H1 (cell line): ENCODE measurements around the gene SH3BGRL3. TPM values are rescaled to one million over a fixed set of nuclear protein-coding genes. Genes with fewer than 3 reads are reported as not detected.

Source experiments
- CTCF ChIA-PET: fragments of 300-600 bp; sonication (Branson Sonifier 250); formaldehyde crosslinking; loops from one replicate; lab custom pipeline; 2021; ENCODE audit not compliant: partially characterized antibody; lab: Charles Lee
- POLR2A ChIA-PET: fragments of 300-600 bp; sonication (Branson Sonifier 250); formaldehyde crosslinking; loops from one replicate; lab custom pipeline; 2021; ENCODE audit warnings: inconsistent platforms; ENCODE audit not compliant: partially characterized antibody; lab: Charles Lee
- DNase-seq, 2 experiments: peaks; one replicate each; pipeline versions ENCODE4 v3.0.0 to v3.0.0-alpha.2; 2010 to 2022; ENCODE audit warnings: low spot score in 2 of 2, low read depth in 1 of 2, mixed read lengths in 1 of 2
- FAIRE-seq: peaks from 2 replicates; lab custom pipeline; 2011; peaks lifted over from hg19 to GRCh38; lab: Jason Lieb, UNC
- H2AFZ ChIP-seq: 2 replicates; pipeline ENCODE4 v1.8.1; 2012; ENCODE audit warnings: low read length, inconsistent platforms
- H2AK5ac ChIP-seq: 2 replicates; pipeline ENCODE4 v1.6.1; 2013; ENCODE audit warnings: low read depth, low read length
- H2BK120ac ChIP-seq: replicated peaks from 2 replicates; pipeline ENCODE3; 2013; ENCODE audit warnings: low read depth, low read length, inconsistent platforms
- H2BK12ac ChIP-seq: 2 replicates; pipeline ENCODE4 v1.6.1; 2013; ENCODE audit warnings: low read depth, low read length
- H2BK15ac ChIP-seq: 2 replicates; pipeline ENCODE4 v1.6.1; 2013; ENCODE audit warnings: low read length
- H2BK20ac ChIP-seq: 2 replicates; pipeline ENCODE4 v1.6.1; 2013; ENCODE audit warnings: low read length
- H2BK5ac ChIP-seq: 2 replicates; pipeline ENCODE4 v1.6.1; 2013; ENCODE audit warnings: low read depth, low read length
- H3K14ac ChIP-seq: 2 replicates; pipeline ENCODE4 v1.6.1; 2013; ENCODE audit warnings: inconsistent platforms; ENCODE audit not compliant: insufficient read length
- H3K18ac ChIP-seq: 2 replicates; pipeline ENCODE4 v1.6.1; 2013; ENCODE audit warnings: low read length; ENCODE audit errors: extremely low read depth
- H3K23ac ChIP-seq: 2 replicates; pipeline ENCODE4 v1.6.1; 2013; ENCODE audit warnings: inconsistent platforms; ENCODE audit not compliant: insufficient read length
- H3K23me2 ChIP-seq: 2 replicates; pipeline ENCODE4 v1.6.1; 2013; ENCODE audit warnings: low read depth, low read length
- H3K27ac ChIP-seq: 2 replicates; pipeline ENCODE4 v1.6.1; 2011; ENCODE audit warnings: low read depth, low read length, inconsistent platforms
- H3K27me3 ChIP-seq, 4 experiments: replicated peaks in 1 of 4; 1 replicate in 1 of 4; 2 replicates in 3 of 4; pipeline versions ENCODE4 v1.6.1 to v1.8.1; 2011 to 2013; ENCODE audit warnings: low read length in 3 of 4, mild to moderate bottlenecking in 3 of 4, inconsistent platforms in 2 of 4, mixed read lengths in 2 of 4, moderate library complexity in 1 of 4; ENCODE audit not compliant: control insufficient read depth in 3 of 4, insufficient read depth in 3 of 4; ENCODE audit errors: extremely low read depth in 1 of 4
- H3K36me3 ChIP-seq, 4 experiments: 2 replicates each; pipeline versions ENCODE4 v1.6.1 to v1.8.1; 2011 to 2013; ENCODE audit warnings: mild to moderate bottlenecking in 4 of 4, low read length in 3 of 4, moderate library complexity in 2 of 4, control low read depth in 1 of 4, inconsistent platforms in 1 of 4; ENCODE audit not compliant: insufficient read depth in 4 of 4, control insufficient read depth in 2 of 4
- H3K4ac ChIP-seq: replicated peaks from 2 replicates; pipeline ENCODE3; 2013; ENCODE audit warnings: low read length, low read depth, mixed read lengths, inconsistent platforms; ENCODE audit not compliant: insufficient read length
- H3K4me1 ChIP-seq, 4 experiments: replicated peaks in 1 of 4; 1 replicate in 1 of 4; 2 replicates in 3 of 4; pipeline versions ENCODE4 v1.6.1 to v1.8.1; 2011 to 2013; ENCODE audit warnings: low read length in 3 of 4, inconsistent platforms in 2 of 4, mixed read lengths in 1 of 4; ENCODE audit not compliant: insufficient read depth in 4 of 4, control insufficient read depth in 3 of 4
- H3K4me2 ChIP-seq, 2 experiments: 2 replicates each; pipeline versions ENCODE4 v1.6.1 to v1.8.1; 2011 to 2013; ENCODE audit warnings: low read depth in 2 of 2, low read length in 2 of 2, control low read depth in 1 of 2, inconsistent platforms in 1 of 2, mild to moderate bottlenecking in 1 of 2; ENCODE audit not compliant: insufficient read depth in 1 of 2
- H3K4me3 ChIP-seq, 4 experiments: fragments of 200-600, 300-600 bp in 1 of 4; sonication (generic), shearing (Covaris generic), sonication (Bioruptor Twin) in 1 of 4; 2 replicates each; pipeline versions ENCODE4 v1.5.1 to v1.8.1; 2011 to 2016; ENCODE audit warnings: low read length in 4 of 4, low read depth in 3 of 4, control low read depth in 2 of 4, inconsistent platforms in 2 of 4, mild to moderate bottlenecking in 2 of 4, mixed read lengths in 1 of 4, moderate library complexity in 1 of 4; ENCODE audit not compliant: insufficient read depth in 2 of 4; ENCODE audit errors: extremely low read depth in 1 of 4
- H3K56ac ChIP-seq: replicated peaks from 2 replicates; pipeline ENCODE3; 2013; ENCODE audit warnings: low read depth, mild to moderate bottlenecking, mixed read lengths, low read length, inconsistent platforms; ENCODE audit not compliant: insufficient read length
- H3K79me1 ChIP-seq: 2 replicates; pipeline ENCODE4 v1.6.1; 2013; ENCODE audit warnings: low read depth, low read length, control low read depth
- H3K79me2 ChIP-seq, 2 experiments: 2 replicates each; pipeline versions ENCODE4 v1.6.1 to v1.8.1; 2012 to 2013; ENCODE audit warnings: low read length in 2 of 2, mild to moderate bottlenecking in 2 of 2, inconsistent platforms in 1 of 2; ENCODE audit not compliant: insufficient read depth in 2 of 2, control insufficient read depth in 1 of 2
- H3K9ac ChIP-seq, 4 experiments: replicated peaks in 1 of 4; 1 replicate in 1 of 4; 2 replicates in 3 of 4; pipeline versions ENCODE4 v1.6.1 to v1.8.1; 2011 to 2013; ENCODE audit warnings: low read depth in 3 of 4, low read length in 3 of 4, control low read depth in 2 of 4, mild to moderate bottlenecking in 2 of 4, moderate library complexity in 2 of 4, inconsistent platforms in 1 of 4; ENCODE audit errors: extremely low read depth in 1 of 4
- H3K9me3 ChIP-seq, 2 experiments: 2 replicates each; pipeline versions ENCODE4 v1.6.1 to v1.8.1; 2012 to 2013; ENCODE audit warnings: mild to moderate bottlenecking in 2 of 2, moderate library complexity in 2 of 2, control low read depth in 1 of 2, inconsistent platforms in 1 of 2, low read depth in 1 of 2, low read length in 1 of 2, mixed read lengths in 1 of 2; ENCODE audit not compliant: insufficient read depth in 2 of 2
- H4K20me1 ChIP-seq, 2 experiments: replicated peaks in 1 of 2; 2 replicates each; pipeline versions ENCODE3 to v1.8.1; 2011 to 2013; ENCODE audit warnings: inconsistent platforms in 2 of 2, low read length in 2 of 2, mild to moderate bottlenecking in 1 of 2; ENCODE audit not compliant: insufficient read depth in 2 of 2, control insufficient read depth in 1 of 2
- H4K5ac ChIP-seq: 2 replicates; pipeline ENCODE4 v1.6.1; 2013; ENCODE audit warnings: low read length, low read depth, mixed read lengths, inconsistent platforms; ENCODE audit not compliant: insufficient read length
- H4K8ac ChIP-seq: 2 replicates; pipeline ENCODE4 v1.8.0; 2013; ENCODE audit warnings: mild to moderate bottlenecking, moderate library complexity, low read length, inconsistent platforms; ENCODE audit not compliant: insufficient read depth; ENCODE audit errors: extremely low read depth
- H4K91ac ChIP-seq: replicated peaks from 2 replicates; pipeline ENCODE3; 2013; ENCODE audit warnings: low read length, mixed read lengths, inconsistent platforms; ENCODE audit not compliant: insufficient read length
- BCL11A ChIP-seq, 2 experiments: IDR thresholded peaks; one replicate each; pipeline ENCODE4 v1.6.1; 2011; ENCODE audit warnings: low read depth in 2 of 2, low read length in 2 of 2, mild to moderate bottlenecking in 2 of 2
- BRCA1 ChIP-seq: IDR thresholded peaks from 2 replicates; pipeline ENCODE4 v1.6.1; 2012; ENCODE audit warnings: low read depth, low read length, improper control_type of control experiment
- CBX5 ChIP-seq: fragments of 300-800, 300-1000 bp; sonication (generic); IDR thresholded peaks from 2 replicates; pipeline ENCODE4 v1.7.1; 2016; ENCODE audit warnings: antibody characterized with exemption, low read length, low read depth
- EZH2 ChIP-seq: fragments of 200-600 bp; sonication (generic); IDR thresholded peaks from 2 replicates; pipeline ENCODE4 v1.7.1; 2012; ENCODE audit warnings: low read depth, mild to moderate bottlenecking, moderate library complexity, low read length, inconsistent platforms; ENCODE audit not compliant: severe bottlenecking
- FOSL1 ChIP-seq: IDR thresholded peaks from 2 replicates; pipeline ENCODE4 v1.6.1; 2011; ENCODE audit warnings: mild to moderate bottlenecking, low read depth, low read length, moderate library complexity; ENCODE audit not compliant: insufficient read depth
- HDAC6 ChIP-seq: IDR thresholded peaks from one replicate; pipeline ENCODE4 v1.7.1; 2012; ENCODE audit warnings: low read depth, mild to moderate bottlenecking, inconsistent platforms, low read length, moderate library complexity
- MAX ChIP-seq: IDR thresholded peaks from 2 replicates; pipeline ENCODE4 v1.6.1; 2012; ENCODE audit warnings: inconsistent platforms
- POLR2AphosphoS5 ChIP-seq: IDR thresholded peaks from 2 replicates; pipeline ENCODE4 v1.6.1; 2011; ENCODE audit warnings: low read depth, low read length
- RNF2 ChIP-seq: fragments of 200-900, 300-1000 bp; sonication (generic); IDR thresholded peaks from 2 replicates; pipeline ENCODE4 v1.7.1; 2016; ENCODE audit warnings: borderline replicate concordance, low read depth, mild to moderate bottlenecking, antibody characterized with exemption, low read length; ENCODE audit not compliant: poor library complexity, severe bottlenecking; ENCODE audit errors: missing control alignments
- SIN3A ChIP-seq, 2 experiments: IDR thresholded peaks in 1 of 2; conservative IDR thresholded peaks in 1 of 2; 2 replicates each; pipeline ENCODE4 v1.6.1; 2011 to 2012; ENCODE audit warnings: low read length in 2 of 2, improper control_type of control experiment in 1 of 2, low read depth in 1 of 2, mild to moderate bottlenecking in 1 of 2
- SIX5 ChIP-seq: IDR thresholded peaks from 2 replicates; pipeline ENCODE4 v1.6.1; 2011; ENCODE audit warnings: mild to moderate bottlenecking, low read depth, low read length
- SUZ12 ChIP-seq: fragments of 200-600 bp; sonication (generic); IDR thresholded peaks from 2 replicates; pipeline ENCODE4 v1.6.1; 2012; ENCODE audit warnings: mild to moderate bottlenecking, inconsistent platforms, low read length, moderate library complexity, mixed read lengths
- WGBS, 2 experiments: shearing (Covaris generic) in 1 of 2; methylation state at CpG; one replicate each; pipeline versions ENCODE4 v1.1.6 to v1.1.7; 2013 to 2015; ENCODE audit warnings: low lambda C conversion rate in 2 of 2, mixed read lengths in 2 of 2, inconsistent platforms in 1 of 2, low coverage in 1 of 2, missing lambda C conversion rate in 1 of 2; ENCODE audit not compliant: insufficient replicate concordance in 2 of 2, insufficient coverage in 1 of 2, insufficient read length in 1 of 2; ENCODE audit errors: extremely low coverage in 1 of 2, missing lambda C conversion rate in 1 of 2; 5-methylcytosine and 5-hydroxymethylcytosine counted together
- polyA plus RNA-seq, 7 experiments: library from polyadenylated mRNA; depleted of rRNA in 3 of 7; stranded (reverse) in 5 of 7; unstranded in 2 of 7; fragments of >200 nt in 5 of 7; fragments of 200-250 nt in 2 of 7; gene quantifications; 1 replicate in 5 of 7; 2 replicates in 1 of 7; 4 replicates in 1 of 7; pipeline versions ENCODE4 v1.2.1 to v1.2.3, GENCODE V29; 2011 to 2013; ENCODE audit warnings: missing spikeins in 2 of 7, mixed read lengths in 2 of 7
- total RNA-seq: library from RNA; stranded (reverse); fragmentation: NEBNext Ultra II Directional; extraction: Animal tissue kit (Norgen Biotek cat#: 25700); gene quantifications from 2 replicates; pipeline ENCODE4 v1.2.1, GENCODE V29; 2021

Gene SH3BGRL3
- total and polyA plus RNA-seq, 2 of the 8 experiments (the other 6 are each of a cell fraction or from before 2014, with no cell fraction given): 77.8 to 107 TPM

GRCh38 chr1:26297057-26297790 is 17.3 kb downstream of the SH3BGRL3 start:
- Histone ChIP-seq H4K5ac (no peak overlapping the region), H3K36me3 (no peaks in the 10 kb centered on the region), H3K4me3 (no peak overlapping the region), H3K4ac (no peak overlapping the region), H3K18ac (no peak overlapping the region; the same call in 1 of the 2 replicates), H2AK5ac (no peak overlapping the region), H4K20me1 (peaks cover 0 to 3% of the 10 kb centered on the region in 2 experiments), H2BK120ac (no peak overlapping the region), H3K14ac (no peak overlapping the region), H3K79me2 (no peaks in the 10 kb centered on the region), H4K8ac (no peak overlapping the region), H2AFZ (no peak overlapping the region), H3K56ac (no peak overlapping the region), H3K27me3 (no peaks in the 10 kb centered on the region), H3K23me2 (no peaks in the 10 kb centered on the region), H3K4me2 (no peak overlapping the region), H4K91ac (no peak overlapping the region), H2BK5ac (no peak overlapping the region), H3K9ac (no peak overlapping the region), H2BK20ac (no peak overlapping the region), H3K9me3 (no peaks in the 10 kb centered on the region), H3K4me1 (no peaks in the 10 kb centered on the region), H2BK12ac (no peak overlapping the region), H2BK15ac (no peak overlapping the region), H3K23ac (no peak overlapping the region), H3K27ac (no peak overlapping the region), H3K79me1 (no peaks in the 10 kb centered on the region)
- CTCF ChIA-PET: interaction anchor here (0.8 to 57.0 kb wide), 7 partner anchors 4 to 564 kb away, joined by 3 to 1530 read pairs (median 3); partner anchors contain the start of genes CD52, SH3BGRL3 and UBXN11
- WGBS, 2 experiments: 96% methylated on average over 11 of the region's 12 CpGs; no CpG with 5 or more reads in 1 of the 2 experiments
- DNase-seq (no peak), FAIRE-seq (no peak)
- POLR2A ChIA-PET: interaction anchor here (0.5 to 1.4 kb wide), 4 partner anchors 8 to 113 kb away, joined by 3 to 4 read pairs (median 3); partner anchors contain the start of gene LIN28A
- no peak for TF ChIP-seq POLR2AphosphoS5
- no peak for TF ChIP-seq SIX5
- no peak for TF ChIP-seq CBX5
- no peak for TF ChIP-seq MAX
- TF ChIP-seq SIN3A (conservative IDR thresholded peaks at IDR 0.05 in 1 of 2, IDR thresholded peaks at IDR 0.05 in 1 of 2; ENCODE audit: low read depth in 1 of 2, low read length in 2 of 2): no peak
- no peak for TF ChIP-seq SUZ12
- no peak for TF ChIP-seq HDAC6
- TF ChIP-seq BCL11A (IDR thresholded peaks at IDR 0.05; ENCODE audit: low read depth in 2 of 2, low read length in 2 of 2): no peak
- TF ChIP-seq FOSL1: no peak
- no peak for TF ChIP-seq RNF2
- TF ChIP-seq BRCA1: no peak
- TF ChIP-seq EZH2: no peak
